HepG2 (cell line): ENCODE measurements around the gene RPL41. TPM values are rescaled to one million over a fixed set of nuclear protein-coding genes. Genes with fewer than 3 reads are reported as not detected.

Source experiments
- ATAC-seq: fragments of 200-7000 bp; cut with Tn5 transposase; 3 replicates; pipeline ENCODE4 v1.9.1; 2020; ENCODE audit warnings: mild to moderate bottlenecking, moderate library complexity
- BruUV-seq: library from RNA; stranded (reverse); fragments of 400-500 nt; replicated peaks from 2 replicates; lab custom pipeline; 2021; lab: Mats Ljungman, UMichigan
- CTCF ChIA-PET: fragments of 300-600 bp; formaldehyde crosslinking; extraction: SDS; loops from one replicate; lab custom pipeline; 2021; ENCODE audit warnings: low total read pairs, inconsistent platforms, low intra/inter-chr PET ratio; lab: Yijun Ruan, JAX
- POLR2A ChIA-PET: fragments of 350-600 bp; sonication (Branson Sonifier 250); formaldehyde crosslinking; loops from one replicate; lab custom pipeline; 2020; ENCODE audit warnings: antibody characterized with exemption, inconsistent platforms; lab: Yijun Ruan, JAX
- DNase-seq: peaks from one replicate; pipeline ENCODE4 v3.0.0-alpha.2; 2015; ENCODE audit warnings: low spot score
- FAIRE-seq: peaks from 3 replicates; lab custom pipeline; 2011; peaks lifted over from hg19 to GRCh38; lab: Jason Lieb, UNC
- H2AFZ ChIP-seq: one replicate; pipeline ENCODE4 v1.6.1; 2011; ENCODE audit warnings: low read length, inconsistent platforms
- H3K27ac ChIP-seq: fragments of 300-600 bp; 3 replicates; pipeline ENCODE4 v1.8.0; 2011; ENCODE audit warnings: mixed run types, mild to moderate bottlenecking, mixed read lengths, low read length, inconsistent platforms; ENCODE audit not compliant: insufficient read depth; ENCODE audit errors: extremely low read length
- H3K27me3 ChIP-seq, 2 experiments: fragments of 200-600 bp in 1 of 2; 2 replicates in 1 of 2; 3 replicates in 1 of 2; pipeline versions ENCODE4 v1.6.0 to v1.8.0; 2011; ENCODE audit warnings: low read length in 2 of 2, mild to moderate bottlenecking in 2 of 2, moderate library complexity in 2 of 2, inconsistent platforms in 1 of 2; ENCODE audit not compliant: insufficient read depth in 2 of 2, control insufficient read depth in 1 of 2
- H3K36me3 ChIP-seq, 2 experiments: fragments of 200-600 bp in 1 of 2; replicated peaks in 1 of 2; 2 replicates in 1 of 2; 3 replicates in 1 of 2; pipeline versions ENCODE4 v1.5.1 to v1.8.0; 2011; ENCODE audit warnings: low read length in 2 of 2, inconsistent platforms in 1 of 2; ENCODE audit not compliant: insufficient read depth in 2 of 2, control insufficient read depth in 1 of 2
- H3K4me1 ChIP-seq: 2 replicates; pipeline ENCODE4 v1.5.1; 2012; ENCODE audit warnings: low read length, inconsistent platforms; ENCODE audit not compliant: insufficient read depth
- H3K4me2 ChIP-seq: 2 replicates; pipeline ENCODE4 v1.6.0; 2011; ENCODE audit warnings: low read depth, low read length, inconsistent platforms
- H3K4me3 ChIP-seq, 3 experiments: fragments of 200-600 bp in 1 of 3; sonication (generic), shearing (Covaris generic) in 1 of 3; replicated peaks in 1 of 3; 2 replicates each; pipeline ENCODE4 v1.5.1; 2011 to 2016; ENCODE audit warnings: low read length in 3 of 3, inconsistent platforms in 2 of 3, low read depth in 2 of 3, mild to moderate bottlenecking in 2 of 3, control low read depth in 1 of 3, mixed read lengths in 1 of 3; ENCODE audit not compliant: insufficient read depth in 1 of 3
- H3K79me2 ChIP-seq: one replicate; pipeline ENCODE4 v1.6.1; 2011; ENCODE audit warnings: low read length, inconsistent platforms; ENCODE audit not compliant: insufficient read depth
- H3K9ac ChIP-seq: 2 replicates; pipeline ENCODE4 v1.6.0; 2011; ENCODE audit warnings: mild to moderate bottlenecking, low read depth, low read length, inconsistent platforms; ENCODE audit not compliant: insufficient read depth
- H3K9me3 ChIP-seq: 2 replicates; pipeline ENCODE4 v1.5.1; 2012; ENCODE audit warnings: mild to moderate bottlenecking, low read length
- H4K20me1 ChIP-seq: 2 replicates; pipeline ENCODE4 v1.6.0; 2011; ENCODE audit warnings: inconsistent platforms, mild to moderate bottlenecking, low read length, moderate library complexity; ENCODE audit not compliant: insufficient read depth
- ATF2 ChIP-seq: sonication (generic); formaldehyde crosslinking; IDR thresholded peaks from 2 replicates; pipeline ENCODE4 v1.4.0; 2020; ENCODE audit warnings: missing genetic modification reagents
- BORCS8-MEF2B ChIP-seq: sonication (generic); formaldehyde crosslinking; IDR thresholded peaks from 2 replicates; pipeline ENCODE4 v1.8.0; 2022; ENCODE audit warnings: mild to moderate bottlenecking, missing genetic modification reagents
- ELF1 ChIP-seq: sonication (generic); formaldehyde crosslinking; IDR thresholded peaks from 2 replicates; pipeline ENCODE4 v1.4.0; 2020; ENCODE audit warnings: missing genetic modification reagents
- GMEB2 ChIP-seq: IDR thresholded peaks from 2 replicates; pipeline ENCODE4 v1.6.1; 2016; ENCODE audit warnings: missing biosample characterization, missing genetic modification reagents, low read depth
- IRF2 ChIP-seq: IDR thresholded peaks from 2 replicates; pipeline ENCODE4 v1.6.1; 2018; ENCODE audit warnings: missing genetic modification reagents, missing compliant biosample characterization
- KDM5B ChIP-seq: sonication (generic); formaldehyde crosslinking; IDR thresholded peaks from 2 replicates; pipeline ENCODE4 v1.4.0; 2020; ENCODE audit warnings: missing genetic modification reagents, mild to moderate bottlenecking, borderline replicate concordance
- KLF12 ChIP-seq: sonication (generic); formaldehyde crosslinking; IDR thresholded peaks from 2 replicates; pipeline ENCODE4 v1.4.0; 2020; ENCODE audit warnings: missing genetic modification reagents, borderline replicate concordance
- MAX ChIP-seq: IDR thresholded peaks from 2 replicates; pipeline ENCODE4 v1.6.1; 2012; ENCODE audit warnings: inconsistent platforms
- MXI1 ChIP-seq: IDR thresholded peaks from 3 replicates; pipeline ENCODE4 v1.6.1; 2012; ENCODE audit warnings: low read depth, low read length, inconsistent platforms, borderline replicate concordance
- PHF8 ChIP-seq: sonication (generic); formaldehyde crosslinking; IDR thresholded peaks from 2 replicates; pipeline ENCODE4 v1.5.0; 2020; ENCODE audit warnings: missing genetic modification reagents
- RARA ChIP-seq: IDR thresholded peaks from 2 replicates; pipeline ENCODE4 v1.6.1; 2016; ENCODE audit warnings: missing genetic modification reagents, missing compliant biosample characterization
- SAP130 ChIP-seq: IDR thresholded peaks from 2 replicates; pipeline ENCODE4 v1.6.1; 2016; ENCODE audit warnings: low read depth
- SNAPC2 ChIP-seq: sonication (generic); formaldehyde crosslinking; IDR thresholded peaks from 2 replicates; pipeline ENCODE4 v1.8.1; 2022; ENCODE audit warnings: mild to moderate bottlenecking, missing genetic modification reagents
- ZNF232 ChIP-seq: sonication (generic); formaldehyde crosslinking; IDR thresholded peaks from 2 replicates; pipeline ENCODE4 v1.4.0; 2020; ENCODE audit warnings: missing genetic modification reagents, borderline replicate concordance
- ZNF3 ChIP-seq: IDR thresholded peaks from 2 replicates; pipeline ENCODE4 v1.7.0; 2017; ENCODE audit warnings: inconsistent platforms
- ZNF589 ChIP-seq: sonication (generic); formaldehyde crosslinking; conservative IDR thresholded peaks from 2 replicates; pipeline ENCODE4 v1.8.0; 2022; ENCODE audit warnings: mild to moderate bottlenecking, moderate library complexity, missing genetic modification reagents
- ZNF687 ChIP-seq: sonication (generic); formaldehyde crosslinking; IDR thresholded peaks from 2 replicates; pipeline ENCODE4 v1.5.1; 2020; ENCODE audit warnings: mild to moderate bottlenecking, missing genetic modification reagents, moderate library complexity
- WGBS: methylation state at CpG from one replicate; pipeline ENCODE4 v1.1.6; 2017; ENCODE audit warnings: low lambda C conversion rate; 5-methylcytosine and 5-hydroxymethylcytosine counted together
- in situ Hi-C: cut with HindIII; loops from 2 replicates; pipeline ENCODE4 v1.10.0; 2017; ENCODE audit warnings: low pct_unique_long_range_greater_than_20kb; ENCODE audit not compliant: extremely low pct_ligation_motif_present
- intact Hi-C: fragments of 100-400 bp; cut with micrococcal nuclease; formaldehyde crosslinking; loops from one replicate; pipeline ENCODE4 v1.10.0; 2022; ENCODE audit not compliant: unreplicated experiment
- polyA plus RNA-seq, 8 experiments: library from polyadenylated mRNA; depleted of rRNA in 3 of 8; stranded (reverse) in 7 of 8; unstranded in 1 of 8; fragments of >200 nt; fragmentation: Illumina TruSeq in 4 of 8; extraction: Trizol in 4 of 8; gene quantifications; 2 replicates each; pipeline versions ENCODE4 v1.2.1 to v1.2.3, GENCODE V29; 2011 to 2016; ENCODE audit warnings: low read depth in 4 of 8, missing spikeins in 1 of 8, mixed read lengths in 1 of 8; ENCODE audit not compliant: insufficient read depth in 1 of 8
- total RNA-seq, 5 experiments: library from RNA; depleted of rRNA; stranded (reverse); fragments of >200 nt; fragmentation: Illumina TruSeq; extraction: Trizol; gene quantifications; 2 replicates each; pipeline ENCODE4 v1.2.3, GENCODE V29; 2016; ENCODE audit warnings: low read depth in 1 of 5

RPL41 gene
- total and polyA plus RNA-seq, 2 of the 13 experiments (the other 11 are each of a cell fraction or from before 2014, with no cell fraction given), result 4,012 to 7,670 TPM

- H3K9me3 ChIP-seq, result no peaks in the 10 kb centered on the region
- DNase-seq (peak; percentile 83), FAIRE-seq (peak; percentile 64), ATAC-seq (peak; percentile 89)
- ChIA-PET CTCF (interaction anchor here (0.9 to 1.6 kb wide), 2 partner anchors 26 to 38 kb away, joined by 3 to 5 read pairs; no protein-coding TSS in a partner anchor), POLR2A (interaction anchor here (0.9 to 3.8 kb wide), 11 partner anchors 9 to 164 kb away, joined by 3 to 42 read pairs (median 6); partner anchors contain the start of genes CNPY2, ESYT1, PA2G4 and RNF41)
- no peaks in the 10 kb centered on the region; a peak in 1 of 5 replicates for H3K27me3 ChIP-seq
- in situ Hi-C loops, result no loop called here
- peak within 1 kb of the TSS; percentile 79 to 86 (median 82) for H3K4me3 ChIP-seq
- peaks cover 15% of the 10 kb centered on the region for H3K79me2 ChIP-seq
- 0 out of 5 replicates have a peak, but pooled peaks cover 0 to 1% of the 10 kb centered on the region in 2 experiments for H3K36me3 ChIP-seq
- H3K9ac ChIP-seq, result peak within 1 kb of the TSS; percentile 76
- no TSS peak for BruUV-seq
- H2AFZ ChIP-seq, result peak within 1 kb of the TSS; percentile 57
- intact Hi-C loops, result loop anchor here (2.0 kb wide), 1 partner anchor 33 kb away; the partner anchor contains the start of gene ZC3H10
- no peaks in the 10 kb centered on the region for H4K20me1 ChIP-seq
- peak within 1 kb of the TSS; percentile 92 for H3K4me2 ChIP-seq
- peak within 1 kb of the TSS; percentile 89 for H3K27ac ChIP-seq
- under 1% methylated on average over 20 of the region's 37 CpGs for WGBS
- peaks cover 39% of the 10 kb centered on the region for H3K4me1 ChIP-seq
- 0 out of 2 replicates have a peak, but pooled peaks have one; percentile 54 for TF ChIP-seq BORCS8-MEF2B (CRISPR knock-in tag)
- peak; percentile 26; the same call in 1 of the 2 replicates for TF ChIP-seq SNAPC2 (CRISPR knock-in tag)
- 0 out of 2 replicates have a peak, but pooled peaks have one; percentile 31 for TF ChIP-seq KDM5B (CRISPR knock-in tag)
- TF ChIP-seq RARA, result peak; percentile 35; the same call in 1 of the 2 replicates
- peak; percentile 81; the same call in 1 of the 2 replicates for TF ChIP-seq IRF2 (CRISPR knock-in tag)
- TF ChIP-seq PHF8 (CRISPR knock-in tag), result peak; percentile 58
- TF ChIP-seq ZNF589 (CRISPR knock-in tag), result 0 out of 2 replicates have a peak, but pooled peaks have one; percentile 48
- peak; percentile 79 for TF ChIP-seq ZNF687 (CRISPR knock-in tag)
- peak; percentile 87 for TF ChIP-seq ELF1 (CRISPR knock-in tag)
- TF ChIP-seq MXI1, result peak; percentile 81; the same call in 1 of the 3 replicates
- peak; percentile 47; the same call in 1 of the 2 replicates for TF ChIP-seq MAX
- peak; percentile 53; the same call in 1 of the 2 replicates for TF ChIP-seq GMEB2 (CRISPR knock-in tag)
- peak; percentile 70; the same call in 1 of the 2 replicates for TF ChIP-seq ATF2 (CRISPR knock-in tag)
- no peak for TF ChIP-seq ZNF3 (CRISPR knock-in tag)
- TF ChIP-seq SAP130 (CRISPR knock-in tag), result peak; percentile 86
- TF ChIP-seq ZNF232, result peak; percentile 54; the same call in 1 of the 2 replicates
- TF ChIP-seq KLF12 (CRISPR knock-in tag), result 0 out of 2 replicates have a peak, but pooled peaks have one; percentile 40
These were observed 35.8 kb downstream of the RPL41 start, which contains the start of gene MYL6B for GRCh38 chr12:56152132-56152755. MYL6B (plus strand) TSS chr12:56152587; CDS start chr12:56153919, 1,332 bp downstream.
